ENCODE data around the gene LGALS9B. TPM values are rescaled to one million over a fixed set of nuclear protein-coding genes. Genes with fewer than 3 reads are reported as not detected.
"Not testable (repeated sequence)": the region's sequence is repeated elsewhere in the genome, so short reads cannot be mapped to it uniquely, and the experiment has no call there.

LGALS9B gene
- total RNA-seq, 1 donor from 2014 or later = not detected

GRCh38 chr17:20457848-20458381, 9.4 kb downstream of the LGALS9B start:
- not testable (repeated sequence) for H3K36me3 Mint-ChIP-seq (ENCODE audit: insufficient read depth); H3K27me3 Mint-ChIP-seq; H3K27ac Mint-ChIP-seq; H3K4me3 Mint-ChIP-seq (ENCODE audit: low read depth); DNase-seq (ENCODE audit: low spot score, unreplicated experiment); H3K9me3 Mint-ChIP-seq (ENCODE audit: low read depth); H3K4me1 Mint-ChIP-seq (ENCODE audit: low read depth)

GRCh38 chr17:20455106-20455505, 12.2 kb downstream of the LGALS9B start:
- not testable (repeated sequence) for H3K4me3 Mint-ChIP-seq (ENCODE audit: low read depth)

GRCh38 chr17:20453820-20454434, 13.4 kb downstream of the LGALS9B start:
- not testable (repeated sequence) for H3K27ac Mint-ChIP-seq; H3K4me1 Mint-ChIP-seq (ENCODE audit: low read depth); H3K9me3 Mint-ChIP-seq (ENCODE audit: low read depth); H3K27me3 Mint-ChIP-seq; DNase-seq (ENCODE audit: low spot score, unreplicated experiment); H3K4me3 Mint-ChIP-seq (ENCODE audit: low read depth); H3K36me3 Mint-ChIP-seq (ENCODE audit: insufficient read depth)

More at GRCh38 chr17:20455106-20455505, 12.2 kb downstream of the LGALS9B start:
- not testable (repeated sequence) for H3K36me3 Mint-ChIP-seq (ENCODE audit: insufficient read depth); H3K4me1 Mint-ChIP-seq (ENCODE audit: low read depth); H3K27me3 Mint-ChIP-seq; H3K9me3 Mint-ChIP-seq (ENCODE audit: low read depth); H3K27ac Mint-ChIP-seq; DNase-seq (ENCODE audit: low spot score, unreplicated experiment)

GRCh38 chr17:20450852-20451251, 16.5 kb downstream of the LGALS9B start:
- not testable (repeated sequence) for H3K27ac Mint-ChIP-seq; H3K4me3 Mint-ChIP-seq (ENCODE audit: low read depth); H3K36me3 Mint-ChIP-seq (ENCODE audit: insufficient read depth); H3K4me1 Mint-ChIP-seq (ENCODE audit: low read depth); H3K9me3 Mint-ChIP-seq (ENCODE audit: low read depth); DNase-seq (ENCODE audit: low spot score, unreplicated experiment); H3K27me3 Mint-ChIP-seq

- not testable (repeated sequence) for H3K4me3 Mint-ChIP-seq (ENCODE audit: low read depth); DNase-seq (ENCODE audit: low spot score, unreplicated experiment); H3K36me3 Mint-ChIP-seq (ENCODE audit: insufficient read depth); H3K4me1 Mint-ChIP-seq (ENCODE audit: low read depth); H3K9me3 Mint-ChIP-seq (ENCODE audit: low read depth); H3K27me3 Mint-ChIP-seq; H3K27ac Mint-ChIP-seq
These were observed 19.6 kb downstream of the LGALS9B start for GRCh38 chr17:20447534-20448321.

GRCh38 chr17:20446895-20447294, 20.4 kb downstream of the LGALS9B start:
- not testable (repeated sequence) for H3K9me3 Mint-ChIP-seq (ENCODE audit: low read depth); H3K27me3 Mint-ChIP-seq; H3K4me1 Mint-ChIP-seq (ENCODE audit: low read depth); H3K4me3 Mint-ChIP-seq (ENCODE audit: low read depth); H3K27ac Mint-ChIP-seq; DNase-seq (ENCODE audit: low spot score, unreplicated experiment); H3K36me3 Mint-ChIP-seq (ENCODE audit: insufficient read depth)
- TF ChIP-seq CTCF (IDR thresholded peaks at IDR 0.05; ENCODE audit: unreplicated experiment) = peak; percentile 44

GRCh38 chr17:20444581-20445236, 22.6 kb downstream of the LGALS9B start:
- H3K27ac Mint-ChIP-seq; H3K27me3 Mint-ChIP-seq; H3K36me3 Mint-ChIP-seq (ENCODE audit: insufficient read depth); H3K4me1 Mint-ChIP-seq (ENCODE audit: low read depth); H3K9me3 Mint-ChIP-seq (ENCODE audit: low read depth); DNase-seq (ENCODE audit: low spot score, unreplicated experiment); H3K4me3 Mint-ChIP-seq (ENCODE audit: low read depth): not testable (repeated sequence)

GRCh38 chr17:20444173-20444572, 23.2 kb downstream of the LGALS9B start:
- H3K27me3 Mint-ChIP-seq; H3K4me1 Mint-ChIP-seq (ENCODE audit: low read depth); H3K4me3 Mint-ChIP-seq (ENCODE audit: low read depth); H3K27ac Mint-ChIP-seq; H3K36me3 Mint-ChIP-seq (ENCODE audit: insufficient read depth); DNase-seq (ENCODE audit: low spot score, unreplicated experiment); H3K9me3 Mint-ChIP-seq (ENCODE audit: low read depth): not testable (repeated sequence)

- not testable (repeated sequence) for H3K4me1 Mint-ChIP-seq (ENCODE audit: low read depth); H3K4me3 Mint-ChIP-seq (ENCODE audit: low read depth); H3K9me3 Mint-ChIP-seq (ENCODE audit: low read depth); H3K27me3 Mint-ChIP-seq; H3K36me3 Mint-ChIP-seq (ENCODE audit: insufficient read depth); DNase-seq (ENCODE audit: low spot score, unreplicated experiment); H3K27ac Mint-ChIP-seq
These were observed 23.7 kb downstream of the LGALS9B start for GRCh38 chr17:20443632-20444031.

- H3K27ac Mint-ChIP-seq; DNase-seq (ENCODE audit: low spot score, unreplicated experiment); H3K36me3 Mint-ChIP-seq (ENCODE audit: insufficient read depth); H3K4me3 Mint-ChIP-seq (ENCODE audit: low read depth); H3K9me3 Mint-ChIP-seq (ENCODE audit: low read depth); H3K27me3 Mint-ChIP-seq; H3K4me1 Mint-ChIP-seq (ENCODE audit: low read depth): not testable (repeated sequence)
These were observed 26.7 kb downstream of the LGALS9B start for GRCh38 chr17:20440665-20441064.

- H3K4me3 Mint-ChIP-seq (ENCODE audit: low read depth); H3K27me3 Mint-ChIP-seq; H3K27ac Mint-ChIP-seq; H3K4me1 Mint-ChIP-seq (ENCODE audit: low read depth); H3K36me3 Mint-ChIP-seq (ENCODE audit: insufficient read depth); H3K9me3 Mint-ChIP-seq (ENCODE audit: low read depth); DNase-seq (ENCODE audit: low spot score, unreplicated experiment): not testable (repeated sequence)
These were observed 32.2 kb downstream of the LGALS9B start for GRCh38 chr17:20435166-20435565.

GRCh38 chr17:20433382-20433781, 34.0 kb downstream of the LGALS9B start:
- H3K9me3 Mint-ChIP-seq (ENCODE audit: low read depth); H3K36me3 Mint-ChIP-seq (ENCODE audit: insufficient read depth); H3K4me3 Mint-ChIP-seq (ENCODE audit: low read depth); H3K4me1 Mint-ChIP-seq (ENCODE audit: low read depth); DNase-seq (ENCODE audit: low spot score, unreplicated experiment); H3K27me3 Mint-ChIP-seq; H3K27ac Mint-ChIP-seq: not testable (repeated sequence)

Measured in progenitor cell of endocrine pancreas (in vitro differentiated cells).